Natural killer cell (primary cell): ENCODE results near the gene MUC20. TPM values are rescaled to one million over a fixed set of nuclear protein-coding genes. Genes with fewer than 3 reads are reported as not detected.

ENCODE experiments used
- ATAC-seq, 3 donors: fragments of 150-1000 bp in 2 of 3; fragments of 200-7000 bp in 1 of 3; cut with Tn5 transposase; 1 replicate in 1 of 3; 2 replicates in 2 of 3; pipeline ENCODE4 v1.10.0; 2021; ENCODE audit warnings: mild to moderate bottlenecking in 2 of 3, moderate library complexity in 2 of 3
- DNase-seq, 2 donors: peaks; one replicate each; pipeline versions ENCODE4 v3.0.0 to v3.0.0-alpha.2; 2013 to 2021; ENCODE audit warnings: mixed read lengths in 1 of 2
- H3K27ac ChIP-seq: one replicate; pipeline ENCODE4 v1.5.1; 2013; ENCODE audit warnings: mild to moderate bottlenecking, low read length
- H3K27me3 ChIP-seq: one replicate; pipeline ENCODE4 v1.6.1; 2013; ENCODE audit warnings: low read length; ENCODE audit not compliant: control insufficient read depth, insufficient read depth
- H3K36me3 ChIP-seq: one replicate; pipeline ENCODE4 v1.6.1; 2013; ENCODE audit warnings: low read length; ENCODE audit not compliant: control insufficient read depth, insufficient read depth
- H3K4me1 ChIP-seq: one replicate; pipeline ENCODE4 v1.6.1; 2013; ENCODE audit warnings: low read length; ENCODE audit not compliant: control insufficient read depth, insufficient read depth
- H3K4me3 ChIP-seq: one replicate; pipeline ENCODE4 v1.5.1; 2013; ENCODE audit warnings: low read length
- H3K9me3 ChIP-seq: one replicate; pipeline ENCODE4 v1.6.1; 2013; ENCODE audit warnings: low read length; ENCODE audit not compliant: control insufficient read depth, insufficient read depth
- H3K27ac Mint-ChIP-seq, 2 donors: one replicate each; pipeline ENCODE4 v1.8.0; 2022; ENCODE audit warnings: mild to moderate bottlenecking in 2 of 2, mixed read lengths in 2 of 2, moderate library complexity in 1 of 2
- H3K27me3 Mint-ChIP-seq, 2 donors: one replicate each; pipeline ENCODE4 v1.8.0; 2022; ENCODE audit warnings: low read depth in 2 of 2, mixed read lengths in 2 of 2
- H3K36me3 Mint-ChIP-seq: one replicate; pipeline ENCODE4 v1.8.0; 2022; ENCODE audit warnings: mixed read lengths
- H3K4me1 Mint-ChIP-seq, 2 donors: one replicate each; pipeline ENCODE4 v1.8.0; 2022; ENCODE audit warnings: mixed read lengths in 2 of 2
- H3K4me3 Mint-ChIP-seq: one replicate; pipeline ENCODE4 v1.8.0; 2022; ENCODE audit warnings: mild to moderate bottlenecking, moderate library complexity, mixed read lengths
- H3K9me3 Mint-ChIP-seq, 2 donors: one replicate each; pipeline ENCODE4 v1.8.0; 2022; ENCODE audit warnings: mixed read lengths in 2 of 2
- WGBS: methylation state at CpG from one replicate; pipeline ENCODE4 v1.1.7; 2013; ENCODE audit warnings: missing lambda C conversion rate; ENCODE audit not compliant: insufficient coverage; 5-methylcytosine and 5-hydroxymethylcytosine counted together
- intact Hi-C: fragments of 100-400 bp; cut with micrococcal nuclease; formaldehyde crosslinking; loops from one replicate; pipeline ENCODE4 v1.14.2; 2022
- total RNA-seq, 4 donors: library from RNA; stranded (reverse); fragments of 120-200 nt in 1 of 4; gene quantifications; one replicate each; pipeline versions ENCODE4 v1.2.3 to v1.2.4, GENCODE V29; 2013 to 2022
- TF ChIP-seq, protein P1 (sequence below): fragments of 200-600 bp; IDR thresholded peaks from one replicate; pipeline ENCODE4 v1.8.0; 2022; ENCODE audit warnings: antibody characterized with exemption

The MUC20 gene
- total RNA-seq, 3 donors from 2014 or later (not counting 1 experiment from before 2014, with no cell fraction given) = 4.1 to 11.4 (median 5.9) TPM

- WGBS = 93% methylated on average over 6 of the region's 6 CpGs
- Histone ChIP-seq H3K27ac (no peak overlapping the region), H3K36me3 (peaks cover 20% of the 10 kb centered on the region), H3K4me1 (no peaks in the 10 kb centered on the region), H3K4me3 (no peak overlapping the region), H3K27me3 (no peaks in the 10 kb centered on the region), H3K9me3 (no peaks in the 10 kb centered on the region)
- peaks cover 0 to 5% of the 10 kb centered on the region in 2 donors for H3K4me1 Mint-ChIP-seq
- DNase-seq = no peak
- intact Hi-C loops = no loop called here
- no peaks in the 10 kb centered on the region for H3K27me3 Mint-ChIP-seq
- H3K9me3 Mint-ChIP-seq = no peaks in the 10 kb centered on the region
- H3K4me3 Mint-ChIP-seq = no peak overlapping the region
- H3K36me3 Mint-ChIP-seq = peaks cover 10% of the 10 kb centered on the region
- no peak overlapping the region for H3K27ac Mint-ChIP-seq
- no peak for ATAC-seq
- TF ChIP-seq, protein P1, sequence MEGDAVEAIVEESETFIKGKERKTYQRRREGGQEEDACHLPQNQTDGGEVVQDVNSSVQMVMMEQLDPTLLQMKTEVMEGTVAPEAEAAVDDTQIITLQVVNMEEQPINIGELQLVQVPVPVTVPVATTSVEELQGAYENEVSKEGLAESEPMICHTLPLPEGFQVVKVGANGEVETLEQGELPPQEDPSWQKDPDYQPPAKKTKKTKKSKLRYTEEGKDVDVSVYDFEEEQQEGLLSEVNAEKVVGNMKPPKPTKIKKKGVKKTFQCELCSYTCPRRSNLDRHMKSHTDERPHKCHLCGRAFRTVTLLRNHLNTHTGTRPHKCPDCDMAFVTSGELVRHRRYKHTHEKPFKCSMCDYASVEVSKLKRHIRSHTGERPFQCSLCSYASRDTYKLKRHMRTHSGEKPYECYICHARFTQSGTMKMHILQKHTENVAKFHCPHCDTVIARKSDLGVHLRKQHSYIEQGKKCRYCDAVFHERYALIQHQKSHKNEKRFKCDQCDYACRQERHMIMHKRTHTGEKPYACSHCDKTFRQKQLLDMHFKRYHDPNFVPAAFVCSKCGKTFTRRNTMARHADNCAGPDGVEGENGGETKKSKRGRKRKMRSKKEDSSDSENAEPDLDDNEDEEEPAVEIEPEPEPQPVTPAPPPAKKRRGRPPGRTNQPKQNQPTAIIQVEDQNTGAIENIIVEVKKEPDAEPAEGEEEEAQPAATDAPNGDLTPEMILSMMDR = no peak
Observed at GRCh38 chr3:195714380-195715011, 6.3 kb upstream of the MUC20 start.

GRCh38 chr3:195715134-195715533 is 5.6 kb upstream of the MUC20 start:
- peaks cover 10% of the 10 kb centered on the region for H3K36me3 Mint-ChIP-seq
- H3K36me3 ChIP-seq = peaks cover 18% of the 10 kb centered on the region
- H3K9me3 ChIP-seq = no peaks in the 10 kb centered on the region
- H3K4me1 Mint-ChIP-seq = peaks cover 0 to under 1% of the 10 kb centered on the region in 2 donors
- H3K27ac Mint-ChIP-seq = no peak overlapping the region
- WGBS = 68% methylated on average over 4 of the region's 4 CpGs
- no peak overlapping the region for H3K4me3 ChIP-seq
- no peaks in the 10 kb centered on the region for H3K27me3 Mint-ChIP-seq
- intact Hi-C loops = no loop called here
- DNase-seq (no peak), ATAC-seq (no peak)
- no peak overlapping the region for H3K4me3 Mint-ChIP-seq
- no peak overlapping the region for H3K27ac ChIP-seq
- TF ChIP-seq, protein P1 = no peak
- H3K9me3 Mint-ChIP-seq = no peaks in the 10 kb centered on the region
- H3K27me3 ChIP-seq = no peaks in the 10 kb centered on the region
- H3K4me1 ChIP-seq = no peaks in the 10 kb centered on the region

DNA sequence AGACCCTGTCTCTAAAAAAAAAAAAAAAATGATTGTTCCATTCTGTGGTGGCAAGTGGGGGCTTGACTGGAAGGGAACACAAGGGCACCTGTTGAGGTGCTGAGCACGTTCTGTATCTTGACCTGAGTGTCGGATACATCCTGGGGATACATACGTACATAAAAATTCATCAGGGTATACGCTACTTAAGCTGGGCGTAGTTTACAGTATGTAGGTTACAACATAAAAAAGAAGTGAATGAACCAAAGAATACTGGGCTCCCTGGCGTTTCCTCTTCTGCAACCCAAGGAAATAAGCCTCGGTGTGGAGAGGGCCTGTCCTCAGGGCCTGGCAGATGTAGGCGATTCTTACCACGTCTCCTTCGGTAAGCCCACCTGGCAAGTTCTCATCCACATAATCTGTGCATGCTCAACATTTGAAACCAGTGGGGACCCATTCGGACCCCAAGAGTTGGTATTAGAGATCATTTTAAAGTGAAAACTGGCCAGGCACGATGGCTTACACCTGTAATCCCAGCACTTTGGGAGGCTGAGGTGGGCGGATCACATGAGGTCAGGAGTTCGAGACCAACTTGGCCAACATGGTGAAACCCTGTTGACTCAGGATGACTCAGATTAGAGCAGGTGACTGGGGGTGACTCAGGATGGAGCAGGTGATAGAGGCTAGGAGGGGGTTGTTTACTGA is 5.1 kb upstream of the MUC20 start:
- Histone ChIP-seq H3K36me3 (peaks cover 18% of the 10 kb centered on the region), H3K4me3 (no peak overlapping the region), H3K9me3 (no peaks in the 10 kb centered on the region), H3K27ac (no peak overlapping the region), H3K4me1 (no peaks in the 10 kb centered on the region), H3K27me3 (no peaks in the 10 kb centered on the region)
- Mint-ChIP-seq H3K36me3 (peaks cover 10% of the 10 kb centered on the region), H3K27me3 (no peaks in the 10 kb centered on the region), H3K9me3 (no peaks in the 10 kb centered on the region), H3K4me3 (no peak overlapping the region), H3K4me1 (no peaks in the 10 kb centered on the region), H3K27ac (no peak overlapping the region)
- intact Hi-C loops = no loop called here
- no peak for DNase-seq
- 85% methylated on average over 14 of the region's 14 CpGs for WGBS
- TF ChIP-seq, protein P1 = no peak
- no peak for ATAC-seq
